ENCODE data around the gene BEND3. TPM values are rescaled to one million over a fixed set of nuclear protein-coding genes. Genes with fewer than 3 reads are reported as not detected.
"Not testable (repeated sequence)": the region's sequence is repeated elsewhere in the genome, so short reads cannot be mapped to it uniquely, and the experiment has no call there.

BEND3 gene
- total RNA-seq, 1 experiment from 2014 or later = 24.9 TPM

GRCh38 chr6:107110200-107110599 is 5.1 kb downstream of the BEND3 start:
- DNase-seq = no peak
- Histone ChIP-seq H3K36me3 (replicated peaks; ENCODE audit: control insufficient read depth, insufficient read depth, low read length) (no peaks in the 10 kb centered on the region), H3K4me3 (ENCODE audit: insufficient read depth, low read depth, low read length) (no peak overlapping the region), H3K27me3 (ENCODE audit: control insufficient read depth, insufficient read depth, low read length) (no peaks in the 10 kb centered on the region)

- Histone ChIP-seq H3K4me3 (ENCODE audit: insufficient read depth, low read depth, low read length) (no peak overlapping the region), H3K27me3 (ENCODE audit: control insufficient read depth, insufficient read depth, low read length) (no peaks in the 10 kb centered on the region), H3K36me3 (replicated peaks; ENCODE audit: control insufficient read depth, insufficient read depth, low read length) (no peaks in the 10 kb centered on the region)
- no peak for DNase-seq
Measured at GRCh38 chr6:107108201-107108890, 7.0 kb downstream of the BEND3 start.

GRCh38 chr6:107107791-107108190 is 7.5 kb downstream of the BEND3 start:
- Histone ChIP-seq H3K4me3 (ENCODE audit: insufficient read depth, low read depth, low read length) (no peak overlapping the region), H3K36me3 (replicated peaks; ENCODE audit: control insufficient read depth, insufficient read depth, low read length) (no peaks in the 10 kb centered on the region), H3K27me3 (ENCODE audit: control insufficient read depth, insufficient read depth, low read length) (no peaks in the 10 kb centered on the region)
- no peak for DNase-seq

- no peaks in the 10 kb centered on the region for H3K27me3 ChIP-seq (ENCODE audit: control insufficient read depth, insufficient read depth, low read length)
- H3K36me3 ChIP-seq (replicated peaks; ENCODE audit: control insufficient read depth, insufficient read depth, low read length) = no peaks in the 10 kb centered on the region
- no peak overlapping the region for H3K4me3 ChIP-seq (ENCODE audit: insufficient read depth, low read depth, low read length)
- DNase-seq = peak; percentile 74
Measured at GRCh38 chr6:107106165-107106564, 9.2 kb downstream of the BEND3 start.

GRCh38 chr6:107105511-107106116 is 9.7 kb downstream of the BEND3 start:
- Histone ChIP-seq H3K4me3 (ENCODE audit: insufficient read depth, low read depth, low read length) (no peak overlapping the region), H3K36me3 (replicated peaks; ENCODE audit: control insufficient read depth, insufficient read depth, low read length) (no peaks in the 10 kb centered on the region)
- DNase-seq = peak; percentile 57

GRCh38 chr6:107103082-107103481 is 12.2 kb downstream of the BEND3 start:
- peak; percentile 54 for DNase-seq

More at GRCh38 chr6:107105511-107106116, 9.7 kb downstream of the BEND3 start:
- H3K27me3 ChIP-seq (ENCODE audit: control insufficient read depth, insufficient read depth, low read length) = no peaks in the 10 kb centered on the region

GRCh38 chr6:107102414-107102805 is 12.9 kb downstream of the BEND3 start:
- no peak overlapping the region for H3K4me3 ChIP-seq (ENCODE audit: insufficient read depth, low read depth, low read length)
- H3K36me3 ChIP-seq (replicated peaks; ENCODE audit: control insufficient read depth, insufficient read depth, low read length) = peaks cover 3% of the 10 kb centered on the region
- DNase-seq = peak; percentile 42
- H3K27me3 ChIP-seq (ENCODE audit: control insufficient read depth, insufficient read depth, low read length) = no peaks in the 10 kb centered on the region

More at GRCh38 chr6:107103082-107103481, 12.2 kb downstream of the BEND3 start:
- no peak overlapping the region for H3K4me3 ChIP-seq (ENCODE audit: insufficient read depth, low read depth, low read length)
- H3K36me3 ChIP-seq (replicated peaks; ENCODE audit: control insufficient read depth, insufficient read depth, low read length) = peaks cover 3% of the 10 kb centered on the region
- H3K27me3 ChIP-seq (ENCODE audit: control insufficient read depth, insufficient read depth, low read length) = no peaks in the 10 kb centered on the region

- no peak overlapping the region for H3K4me3 ChIP-seq (ENCODE audit: insufficient read depth, low read depth, low read length)
- DNase-seq = no peak
- peaks cover 3% of the 10 kb centered on the region for H3K36me3 ChIP-seq (replicated peaks; ENCODE audit: control insufficient read depth, insufficient read depth, low read length)
- H3K27me3 ChIP-seq (ENCODE audit: control insufficient read depth, insufficient read depth, low read length) = no peaks in the 10 kb centered on the region
Measured at GRCh38 chr6:107101686-107102413, 13.5 kb downstream of the BEND3 start.

- no peak overlapping the region for H3K4me3 ChIP-seq (ENCODE audit: insufficient read depth, low read depth, low read length)
- no peak for DNase-seq
- H3K36me3 ChIP-seq (replicated peaks; ENCODE audit: control insufficient read depth, insufficient read depth, low read length) = peaks cover 3% of the 10 kb centered on the region
- H3K27me3 ChIP-seq (ENCODE audit: control insufficient read depth, insufficient read depth, low read length) = no peaks in the 10 kb centered on the region
Measured at GRCh38 chr6:107101211-107101610, 14.1 kb downstream of the BEND3 start.

GRCh38 chr6:107098436-107099307 is 16.6 kb downstream of the BEND3 start:
- no peaks in the 10 kb centered on the region for H3K27me3 ChIP-seq (ENCODE audit: control insufficient read depth, insufficient read depth, low read length)
- no peak overlapping the region for H3K4me3 ChIP-seq (ENCODE audit: insufficient read depth, low read depth, low read length)
- DNase-seq = no peak
- H3K36me3 ChIP-seq (replicated peaks; ENCODE audit: control insufficient read depth, insufficient read depth, low read length) = peaks cover 3% of the 10 kb centered on the region

- H3K27me3 ChIP-seq (ENCODE audit: control insufficient read depth, insufficient read depth, low read length); H3K4me3 ChIP-seq (ENCODE audit: insufficient read depth, low read depth, low read length); DNase-seq; H3K36me3 ChIP-seq (replicated peaks; ENCODE audit: control insufficient read depth, insufficient read depth, low read length): not testable (repeated sequence)
Measured at GRCh38 chr6:107084459-107084858, 30.9 kb downstream of the BEND3 start.

GRCh38 chr6:107083921-107084320 is 31.4 kb downstream of the BEND3 start:
- Histone ChIP-seq H3K27me3 (ENCODE audit: control insufficient read depth, insufficient read depth, low read length) (no peaks in the 10 kb centered on the region), H3K36me3 (replicated peaks; ENCODE audit: control insufficient read depth, insufficient read depth, low read length) (no peaks in the 10 kb centered on the region; the same call in 1 of the 2 replicates)
- no peak for DNase-seq

GRCh38 chr6:107083047-107083768 is 32.1 kb downstream of the BEND3 start:
- Histone ChIP-seq H3K36me3 (replicated peaks; ENCODE audit: control insufficient read depth, insufficient read depth, low read length) (no peaks in the 10 kb centered on the region; the same call in 1 of the 2 replicates), H3K27me3 (ENCODE audit: control insufficient read depth, insufficient read depth, low read length) (no peaks in the 10 kb centered on the region), H3K4me3 (ENCODE audit: insufficient read depth, low read depth, low read length) (no peak overlapping the region)
- no peak for DNase-seq

More at GRCh38 chr6:107083921-107084320, 31.4 kb downstream of the BEND3 start:
- H3K4me3 ChIP-seq (ENCODE audit: insufficient read depth, low read depth, low read length) = no peak overlapping the region
